PFSK-1 (cell line): ENCODE measurements around the gene SND1.

Source experiments
- FOXP2 ChIP-seq: optimal IDR thresholded peaks from 2 replicates; pipeline ENCODE3; 2011; ENCODE audit warnings: borderline replicate concordance, control low read depth, inconsistent platforms; ENCODE audit not compliant: insufficient read depth; ENCODE audit errors: extremely low read length, extremely low read depth
- POLR2AphosphoS5 ChIP-seq: IDR thresholded peaks from 2 replicates; pipeline ENCODE4 v1.6.1; 2012; ENCODE audit warnings: low read depth, mild to moderate bottlenecking, control low read depth, low read length, moderate library complexity
- SIN3A ChIP-seq: IDR thresholded peaks from 2 replicates; pipeline ENCODE4 v1.6.1; 2012; ENCODE audit warnings: mild to moderate bottlenecking, low read length, moderate library complexity, borderline replicate concordance; ENCODE audit not compliant: insufficient read depth
- TAF1 ChIP-seq: IDR thresholded peaks from 2 replicates; pipeline ENCODE4 v1.6.1; 2012; ENCODE audit warnings: low read length, control low read depth, borderline replicate concordance; ENCODE audit not compliant: insufficient read depth
- TF ChIP-seq, protein P1 (sequence below), 2 experiments: IDR thresholded peaks; 2 replicates each; pipeline versions ENCODE4 v1.6.1 to v1.8.0; 2011 to 2012; ENCODE audit warnings: low read depth in 2 of 2, low read length in 2 of 2, control low read depth in 1 of 2, inconsistent platforms in 1 of 2, mild to moderate bottlenecking in 1 of 2, moderate library complexity in 1 of 2; ENCODE audit not compliant: insufficient read depth in 1 of 2

Gene SND1

DNA sequence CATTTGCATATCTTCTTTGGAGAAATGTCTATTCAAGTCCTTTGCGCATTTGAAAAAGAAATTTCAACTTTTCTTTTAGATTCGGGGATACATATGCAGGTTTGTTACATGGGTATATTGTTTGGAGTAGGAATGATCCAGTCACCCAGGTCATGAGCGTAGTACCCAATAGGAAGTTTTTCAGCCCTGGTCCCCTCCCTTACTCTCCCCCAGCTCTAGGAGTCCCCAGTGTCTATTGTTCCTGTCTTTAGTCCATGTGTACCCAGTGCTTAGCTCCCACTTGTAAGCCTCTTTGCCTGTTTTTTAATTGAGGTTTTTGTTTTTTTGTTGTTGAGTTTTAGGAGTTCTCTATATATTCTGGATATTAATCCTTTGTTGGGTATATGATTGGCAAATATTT, 63.3 kb downstream of the SND1 start:
- TF ChIP-seq FOXP2 (no peak), SIN3A (no peak), TAF1 (no peak), POLR2AphosphoS5 (no peak)
- TF ChIP-seq, protein P1, sequence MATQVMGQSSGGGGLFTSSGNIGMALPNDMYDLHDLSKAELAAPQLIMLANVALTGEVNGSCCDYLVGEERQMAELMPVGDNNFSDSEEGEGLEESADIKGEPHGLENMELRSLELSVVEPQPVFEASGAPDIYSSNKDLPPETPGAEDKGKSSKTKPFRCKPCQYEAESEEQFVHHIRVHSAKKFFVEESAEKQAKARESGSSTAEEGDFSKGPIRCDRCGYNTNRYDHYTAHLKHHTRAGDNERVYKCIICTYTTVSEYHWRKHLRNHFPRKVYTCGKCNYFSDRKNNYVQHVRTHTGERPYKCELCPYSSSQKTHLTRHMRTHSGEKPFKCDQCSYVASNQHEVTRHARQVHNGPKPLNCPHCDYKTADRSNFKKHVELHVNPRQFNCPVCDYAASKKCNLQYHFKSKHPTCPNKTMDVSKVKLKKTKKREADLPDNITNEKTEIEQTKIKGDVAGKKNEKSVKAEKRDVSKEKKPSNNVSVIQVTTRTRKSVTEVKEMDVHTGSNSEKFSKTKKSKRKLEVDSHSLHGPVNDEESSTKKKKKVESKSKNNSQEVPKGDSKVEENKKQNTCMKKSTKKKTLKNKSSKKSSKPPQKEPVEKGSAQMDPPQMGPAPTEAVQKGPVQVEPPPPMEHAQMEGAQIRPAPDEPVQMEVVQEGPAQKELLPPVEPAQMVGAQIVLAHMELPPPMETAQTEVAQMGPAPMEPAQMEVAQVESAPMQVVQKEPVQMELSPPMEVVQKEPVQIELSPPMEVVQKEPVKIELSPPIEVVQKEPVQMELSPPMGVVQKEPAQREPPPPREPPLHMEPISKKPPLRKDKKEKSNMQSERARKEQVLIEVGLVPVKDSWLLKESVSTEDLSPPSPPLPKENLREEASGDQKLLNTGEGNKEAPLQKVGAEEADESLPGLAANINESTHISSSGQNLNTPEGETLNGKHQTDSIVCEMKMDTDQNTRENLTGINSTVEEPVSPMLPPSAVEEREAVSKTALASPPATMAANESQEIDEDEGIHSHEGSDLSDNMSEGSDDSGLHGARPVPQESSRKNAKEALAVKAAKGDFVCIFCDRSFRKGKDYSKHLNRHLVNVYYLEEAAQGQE (IDR thresholded peaks at IDR 0.05; ENCODE audit: insufficient read depth in 1 of 2, low read depth in 2 of 2, low read length in 2 of 2): no peak

DNA sequence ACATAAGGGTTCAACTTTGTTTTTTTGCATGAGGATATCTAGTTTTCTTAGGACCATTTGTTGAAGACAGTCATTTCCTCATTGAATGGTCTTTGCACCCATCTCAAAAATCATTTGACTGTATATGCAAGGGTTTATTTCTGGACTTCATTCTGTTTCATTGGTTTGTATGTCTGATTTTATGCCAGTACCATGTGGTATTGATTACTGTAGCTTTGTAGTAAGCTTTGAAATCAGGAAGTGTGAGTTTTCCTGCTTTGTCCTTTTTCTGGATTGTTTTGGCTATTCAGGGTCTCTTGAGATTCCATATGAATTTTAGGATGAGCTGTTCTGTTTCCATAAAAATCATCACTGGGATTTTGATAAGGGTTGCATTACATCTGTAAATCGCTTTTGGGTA, 63.9 kb downstream of the SND1 start:
- TF ChIP-seq POLR2AphosphoS5: no peak
- TF ChIP-seq FOXP2: no peak
- no peak for TF ChIP-seq TAF1
- TF ChIP-seq SIN3A: no peak
- TF ChIP-seq, protein P1 (IDR thresholded peaks at IDR 0.05; ENCODE audit: insufficient read depth in 1 of 2, low read depth in 2 of 2, low read length in 2 of 2): no peak

DNA sequence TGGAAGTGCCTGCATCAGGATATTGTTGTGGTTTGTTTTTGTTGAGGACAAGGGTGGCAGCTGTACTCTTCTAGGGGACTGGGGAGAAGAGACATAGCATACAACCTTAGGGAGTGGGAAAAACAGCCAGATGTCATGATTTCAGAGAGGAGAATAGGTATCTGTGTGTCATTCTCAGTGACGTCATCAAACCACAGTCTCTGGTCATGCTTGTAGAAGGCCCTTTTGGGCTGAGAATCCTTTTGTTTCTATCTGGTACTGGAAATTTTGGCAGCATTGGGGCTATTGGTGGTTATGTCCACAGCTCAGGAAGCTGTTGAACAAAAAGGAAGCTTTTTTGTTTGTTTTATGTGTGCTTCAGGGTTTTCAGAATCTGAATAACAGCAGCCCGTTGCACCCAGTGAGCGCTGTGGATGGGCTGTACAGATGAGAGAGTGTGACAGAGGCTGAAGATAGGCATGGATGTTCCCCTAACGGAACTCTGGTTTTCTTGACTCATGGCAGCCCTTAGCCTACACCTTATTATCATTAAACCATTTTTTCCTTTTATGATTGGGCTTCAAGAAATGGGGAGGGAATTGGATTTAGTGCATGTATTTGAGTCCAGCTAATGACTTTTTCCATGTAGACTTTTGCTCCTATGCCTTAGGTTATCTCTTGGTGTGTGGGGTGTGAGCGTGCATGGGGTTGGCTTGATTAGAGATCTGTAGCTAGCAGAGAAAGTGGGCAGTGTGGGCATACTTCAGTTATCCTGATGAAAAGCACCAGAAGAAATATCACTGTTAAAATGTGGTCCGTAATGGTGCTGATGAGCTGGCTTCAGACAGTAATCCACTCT, 65.7 kb downstream of the SND1 start:
- TF ChIP-seq FOXP2: no peak

DNA sequence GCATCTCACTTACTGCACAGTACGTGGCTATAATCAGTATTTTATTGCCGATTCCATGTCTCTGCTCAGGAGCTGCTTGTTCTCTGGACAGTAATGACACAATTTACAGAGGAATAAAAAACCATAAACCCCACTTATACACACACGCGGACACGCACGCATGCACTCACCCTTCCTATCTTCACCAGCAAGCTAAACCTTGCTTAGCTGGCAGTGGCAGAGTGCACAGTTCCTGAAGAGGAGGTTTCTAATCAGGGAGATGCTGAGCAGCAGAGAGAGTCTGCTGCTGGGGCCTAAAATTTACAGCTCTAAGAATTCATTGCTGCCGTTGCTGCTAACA, 66.3 kb downstream of the SND1 start:
- TF ChIP-seq SIN3A (no peak), FOXP2 (no peak), POLR2AphosphoS5 (no peak), TAF1 (no peak)
- TF ChIP-seq, protein P1 (IDR thresholded peaks at IDR 0.05; ENCODE audit: insufficient read depth in 1 of 2, low read depth in 2 of 2, low read length in 2 of 2): no peak

DNA sequence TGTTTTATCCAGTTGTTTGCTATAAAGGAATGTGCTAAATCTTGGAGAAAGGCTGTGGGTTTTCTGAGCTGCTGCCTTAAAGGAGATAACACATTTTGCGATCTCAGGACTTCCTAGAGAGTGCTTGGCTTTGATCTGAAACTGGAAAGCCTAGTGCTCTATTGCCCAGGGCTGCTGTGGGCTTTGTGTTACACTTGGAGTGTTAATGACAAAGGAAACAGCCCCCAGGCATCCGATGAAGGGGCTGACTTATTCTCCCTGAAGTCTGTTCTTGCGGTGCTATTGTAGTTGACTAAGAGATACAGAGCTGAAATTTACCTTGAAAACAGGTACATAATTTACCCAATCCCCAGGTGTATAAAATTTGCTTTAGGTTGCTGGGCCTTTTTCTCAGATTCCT, 74.5 kb downstream of the SND1 start:
- no peak for TF ChIP-seq FOXP2
- no peak for TF ChIP-seq TAF1
- TF ChIP-seq, protein P1 (IDR thresholded peaks at IDR 0.05; ENCODE audit: insufficient read depth in 1 of 2, low read depth in 2 of 2, low read length in 2 of 2): no peak
- no peak for TF ChIP-seq POLR2AphosphoS5
- TF ChIP-seq SIN3A: no peak
